Trophoblast cell (in vitro differentiated cells and primary cell): Measurements from ENCODE around the gene LDLRAD4.

Experiments
- DNase-seq, 2 donors: peaks; one replicate each; pipeline ENCODE4 v3.0.0-alpha.2; 2016
- H2AFZ ChIP-seq: 2 replicates; pipeline ENCODE4 v1.6.1; 2013; ENCODE audit warnings: low read length, moderate library complexity, mild to moderate bottlenecking; ENCODE audit not compliant: insufficient read depth, poor library complexity
- H2AK5ac ChIP-seq: 2 replicates; pipeline ENCODE4 v1.6.1; 2013; ENCODE audit warnings: mild to moderate bottlenecking, low read length
- H2BK120ac ChIP-seq: 2 replicates; pipeline ENCODE4 v1.6.1; 2013; ENCODE audit warnings: low read length, mild to moderate bottlenecking, moderate library complexity; ENCODE audit not compliant: insufficient read depth, poor library complexity
- H2BK12ac ChIP-seq: 2 replicates; pipeline ENCODE4 v1.6.1; 2013; ENCODE audit warnings: mild to moderate bottlenecking, low read length, moderate library complexity
- H2BK5ac ChIP-seq: 2 replicates; pipeline ENCODE4 v1.6.1; 2013; ENCODE audit warnings: low read length, low read depth, moderate library complexity, mild to moderate bottlenecking; ENCODE audit not compliant: poor library complexity
- H3K14ac ChIP-seq: 2 replicates; pipeline ENCODE4 v1.6.1; 2013; ENCODE audit warnings: mild to moderate bottlenecking, low read length
- H3K18ac ChIP-seq: 2 replicates; pipeline ENCODE4 v1.6.1; 2013; ENCODE audit warnings: mild to moderate bottlenecking, low read length
- H3K23ac ChIP-seq: 2 replicates; pipeline ENCODE4 v1.6.1; 2013; ENCODE audit warnings: low read length
- H3K27ac ChIP-seq: 2 replicates; pipeline ENCODE4 v1.5.1; 2013; ENCODE audit warnings: low read depth, mild to moderate bottlenecking, inconsistent platforms, low read length, moderate library complexity
- H3K27me3 ChIP-seq: 2 replicates; pipeline ENCODE4 v1.6.1; 2013; ENCODE audit warnings: inconsistent platforms, mild to moderate bottlenecking, low read length, moderate library complexity; ENCODE audit not compliant: insufficient read depth
- H3K36me3 ChIP-seq, 2 experiments: 1 replicate in 1 of 2; 2 replicates in 1 of 2; pipeline ENCODE4 v1.6.1; 2013; ENCODE audit warnings: low read length in 2 of 2, mild to moderate bottlenecking in 2 of 2, moderate library complexity in 1 of 2; ENCODE audit not compliant: insufficient read depth in 2 of 2, control insufficient read depth in 1 of 2
- H3K4ac ChIP-seq: 2 replicates; pipeline ENCODE4 v1.6.1; 2013; ENCODE audit warnings: low read depth, mild to moderate bottlenecking, low read length, moderate library complexity
- H3K4me1 ChIP-seq, 2 experiments: 1 replicate in 1 of 2; 2 replicates in 1 of 2; pipeline ENCODE4 v1.6.1; 2013; ENCODE audit warnings: low read length in 2 of 2, mild to moderate bottlenecking in 2 of 2, moderate library complexity in 1 of 2; ENCODE audit not compliant: insufficient read depth in 2 of 2, control insufficient read depth in 1 of 2
- H3K4me2 ChIP-seq: 2 replicates; pipeline ENCODE4 v1.6.1; 2013; ENCODE audit warnings: inconsistent platforms, mild to moderate bottlenecking, low read length, moderate library complexity
- H3K4me3 ChIP-seq: 2 replicates; pipeline ENCODE4 v1.5.1; 2013; ENCODE audit warnings: mild to moderate bottlenecking, low read depth, low read length, inconsistent platforms
- H3K79me1 ChIP-seq: one replicate; pipeline ENCODE4 v1.6.1; 2013; ENCODE audit warnings: low read length
- H3K79me2 ChIP-seq: 2 replicates; pipeline ENCODE4 v1.6.1; 2013; ENCODE audit warnings: low read length, mild to moderate bottlenecking; ENCODE audit not compliant: control insufficient read depth, insufficient read depth, poor library complexity
- H3K9ac ChIP-seq: 2 replicates; pipeline ENCODE4 v1.6.1; 2013; ENCODE audit warnings: mild to moderate bottlenecking, low read length
- H3K9me3 ChIP-seq: 2 replicates; pipeline ENCODE4 v1.6.1; 2013; ENCODE audit warnings: low read depth, mild to moderate bottlenecking, control low read depth, inconsistent platforms, low read length; ENCODE audit not compliant: insufficient read depth
- H4K12ac ChIP-seq: 2 replicates; pipeline ENCODE4 v1.6.1; 2013; ENCODE audit warnings: low read depth, mild to moderate bottlenecking, low read length, moderate library complexity
- H4K8ac ChIP-seq: 2 replicates; pipeline ENCODE4 v1.6.1; 2013; ENCODE audit warnings: low read depth, mild to moderate bottlenecking, low read length, moderate library complexity
- H4K91ac ChIP-seq: one replicate; pipeline ENCODE4 v1.6.1; 2013; ENCODE audit warnings: low read depth, mild to moderate bottlenecking, low read length, moderate library complexity
- WGBS: extraction: QIAGEN DNeasy Blood & Tissue Kit; methylation state at CpG from one replicate; pipeline ENCODE4 v1.1.7; 2013; ENCODE audit warnings: missing lambda C conversion rate; ENCODE audit not compliant: insufficient read length, insufficient coverage; ENCODE audit errors: extremely low coverage; 5-methylcytosine and 5-hydroxymethylcytosine counted together

LDLRAD4 gene

GRCh38 chr18:13366131-13366530 is 147.6 kb downstream of the LDLRAD4 start:
- Histone ChIP-seq H3K4ac (no peak overlapping the region), H3K79me1 (no peaks in the 10 kb centered on the region), H4K8ac (no peak overlapping the region), H3K79me2 (no peaks in the 10 kb centered on the region), H4K91ac (no peak overlapping the region), H3K9me3 (peaks cover 3% of the 10 kb centered on the region), H3K9ac (no peak overlapping the region), H2BK12ac (no peak overlapping the region), H2BK120ac (no peak overlapping the region), H3K18ac (no peak overlapping the region), H3K27me3 (no peaks in the 10 kb centered on the region), H3K14ac (no peak overlapping the region), H3K23ac (no peak overlapping the region), H3K4me1 (no peaks in the 10 kb centered on the region), H2AFZ (no peak overlapping the region), H3K4me2 (no peak overlapping the region), H4K12ac (no peak overlapping the region), H2BK5ac (no peak overlapping the region), H2AK5ac (no peak overlapping the region), H3K36me3 (no peaks in the 10 kb centered on the region), H3K4me3 (no peak overlapping the region), H3K27ac (no peak overlapping the region)
- WGBS, result no CpG with 5 or more reads among the region's 3 CpGs
- no peak for DNase-seq

GRCh38 chr18:13366541-13366940 is 148.0 kb downstream of the LDLRAD4 start:
- DNase-seq, result no peak
- H4K12ac ChIP-seq, result no peak overlapping the region
- no CpG with 5 or more reads among the region's 8 CpGs for WGBS
- no peak overlapping the region for H4K8ac ChIP-seq
- H3K27ac ChIP-seq, result no peak overlapping the region
- H3K4me2 ChIP-seq, result no peak overlapping the region
- no peak overlapping the region for H2AK5ac ChIP-seq
- H3K27me3 ChIP-seq, result no peaks in the 10 kb centered on the region
- H3K14ac ChIP-seq, result no peak overlapping the region
- no peak overlapping the region for H2BK5ac ChIP-seq
- no peaks in the 10 kb centered on the region for H3K79me1 ChIP-seq
- no peak overlapping the region for H2BK12ac ChIP-seq
- H3K36me3 ChIP-seq, result no peaks in the 10 kb centered on the region
- no peaks in the 10 kb centered on the region for H3K79me2 ChIP-seq
- no peak overlapping the region for H3K4ac ChIP-seq
- no peaks in the 10 kb centered on the region for H3K4me1 ChIP-seq
- H3K9ac ChIP-seq, result no peak overlapping the region
- H2AFZ ChIP-seq, result no peak overlapping the region
- no peak overlapping the region for H3K18ac ChIP-seq
- peaks cover 4% of the 10 kb centered on the region for H3K9me3 ChIP-seq
- no peak overlapping the region for H4K91ac ChIP-seq
- no peak overlapping the region for H3K4me3 ChIP-seq
- H2BK120ac ChIP-seq, result no peak overlapping the region
- H3K23ac ChIP-seq, result no peak overlapping the region

GRCh38 chr18:13366962-13367892 is 148.7 kb downstream of the LDLRAD4 start:
- Histone ChIP-seq H3K4ac (no peak overlapping the region), H3K27me3 (no peaks in the 10 kb centered on the region), H4K91ac (no peak overlapping the region), H3K9me3 (peaks cover 4% of the 10 kb centered on the region), H3K14ac (no peak overlapping the region), H2BK120ac (no peak overlapping the region), H4K8ac (no peak overlapping the region), H3K36me3 (no peaks in the 10 kb centered on the region), H2BK5ac (no peak overlapping the region), H3K4me1 (no peaks in the 10 kb centered on the region), H3K23ac (no peak overlapping the region), H3K27ac (no peak overlapping the region), H4K12ac (no peak overlapping the region), H3K4me2 (no peak overlapping the region), H2BK12ac (no peak overlapping the region), H3K18ac (no peak overlapping the region), H3K79me2 (no peaks in the 10 kb centered on the region), H2AFZ (no peak overlapping the region), H2AK5ac (no peak overlapping the region), H3K9ac (no peak overlapping the region), H3K4me3 (no peak overlapping the region), H3K79me1 (no peaks in the 10 kb centered on the region)
- no peak for DNase-seq
- no CpG with 5 or more reads among the region's 26 CpGs for WGBS

DNA sequence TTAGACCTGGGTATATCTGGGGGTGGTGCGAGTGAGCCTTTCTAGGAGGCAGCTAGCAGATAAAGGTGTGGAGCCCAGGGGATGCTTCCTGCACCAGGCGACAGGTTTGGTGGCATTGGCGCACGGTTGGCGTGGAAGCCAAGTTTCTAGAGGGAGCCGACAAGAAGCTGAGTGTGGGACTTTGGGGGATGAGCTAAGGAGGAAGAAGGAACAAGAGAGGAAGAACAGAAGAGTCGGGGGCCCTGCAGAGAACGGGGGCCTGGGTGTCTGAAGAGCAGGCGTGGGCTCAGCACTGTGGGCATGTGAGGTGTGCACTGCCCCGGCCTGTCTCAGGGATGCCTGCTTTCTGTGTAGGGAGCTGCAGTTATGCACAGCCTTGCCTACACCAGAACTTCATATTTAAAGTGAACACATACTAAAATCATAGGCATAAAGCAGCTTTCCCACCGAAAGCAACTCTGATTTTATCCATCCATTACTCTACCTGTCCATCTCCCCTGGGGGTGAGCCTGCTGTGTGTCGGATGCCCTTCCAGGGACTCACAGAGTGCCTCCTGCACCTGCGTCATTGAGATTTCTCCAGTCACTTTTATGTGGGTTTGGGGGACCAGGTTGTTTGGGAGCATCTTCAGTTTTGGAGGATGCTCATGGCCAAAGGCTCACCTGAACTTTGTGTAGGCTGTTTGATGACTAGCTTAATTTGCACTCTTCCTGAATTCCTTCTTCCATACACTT is 149.7 kb downstream of the LDLRAD4 start:
- no CpG with 5 or more reads among the region's 13 CpGs for WGBS
- no peak overlapping the region for H2BK5ac ChIP-seq
- H3K9ac ChIP-seq, result no peak overlapping the region
- H3K79me1 ChIP-seq, result no peaks in the 10 kb centered on the region
- no peak overlapping the region for H2BK12ac ChIP-seq
- H4K12ac ChIP-seq, result no peak overlapping the region
- no peak overlapping the region for H3K4me3 ChIP-seq
- no peaks in the 10 kb centered on the region for H3K27me3 ChIP-seq
- no peak overlapping the region for H2AFZ ChIP-seq
- H3K23ac ChIP-seq, result no peak overlapping the region
- H3K4ac ChIP-seq, result no peak overlapping the region
- DNase-seq, result no peak
- H3K27ac ChIP-seq, result no peak overlapping the region
- H3K4me2 ChIP-seq, result no peak overlapping the region
- no peak overlapping the region for H3K14ac ChIP-seq
- no peak overlapping the region for H2BK120ac ChIP-seq
- H4K91ac ChIP-seq, result no peak overlapping the region
- peaks cover 6% of the 10 kb centered on the region for H3K9me3 ChIP-seq
- H4K8ac ChIP-seq, result no peak overlapping the region
- no peaks in the 10 kb centered on the region for H3K79me2 ChIP-seq
- H2AK5ac ChIP-seq, result no peak overlapping the region
- no peaks in the 10 kb centered on the region for H3K4me1 ChIP-seq
- no peaks in the 10 kb centered on the region for H3K36me3 ChIP-seq
- H3K18ac ChIP-seq, result no peak overlapping the region
